ENCODE results near the gene ZMIZ1.
"Not testable (repeated sequence)": the region's sequence is repeated elsewhere in the genome, so short reads cannot be mapped to it uniquely, and the experiment has no call there.

Gene ZMIZ1

DNA sequence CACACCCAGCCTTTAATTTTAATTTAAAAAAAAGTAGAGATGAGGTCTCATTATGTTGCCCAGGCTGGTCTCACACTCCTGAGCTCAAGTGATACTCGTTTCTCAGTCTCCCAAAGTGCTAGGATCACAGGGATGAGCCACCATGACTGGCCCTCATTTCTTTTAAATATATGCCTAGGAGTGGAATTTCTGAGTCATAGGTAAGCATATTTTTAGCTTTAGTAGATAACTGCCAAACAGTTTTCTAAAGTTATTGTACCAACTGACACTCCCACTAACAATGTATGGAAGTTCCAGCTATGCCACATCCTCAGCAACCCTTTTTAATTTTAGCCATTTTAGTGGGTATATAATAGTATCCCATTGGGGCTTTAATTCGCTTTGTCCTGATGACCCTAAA is 264.7 kb downstream of the ZMIZ1 start:
- DNase-seq (ENCODE audit: extremely low read depth, insufficient read length) = no peak
- H3K4me3 ChIP-seq (replicated peaks; ENCODE audit: low read depth, low read length) = no peak overlapping the region
- TF ChIP-seq, protein P1, sequence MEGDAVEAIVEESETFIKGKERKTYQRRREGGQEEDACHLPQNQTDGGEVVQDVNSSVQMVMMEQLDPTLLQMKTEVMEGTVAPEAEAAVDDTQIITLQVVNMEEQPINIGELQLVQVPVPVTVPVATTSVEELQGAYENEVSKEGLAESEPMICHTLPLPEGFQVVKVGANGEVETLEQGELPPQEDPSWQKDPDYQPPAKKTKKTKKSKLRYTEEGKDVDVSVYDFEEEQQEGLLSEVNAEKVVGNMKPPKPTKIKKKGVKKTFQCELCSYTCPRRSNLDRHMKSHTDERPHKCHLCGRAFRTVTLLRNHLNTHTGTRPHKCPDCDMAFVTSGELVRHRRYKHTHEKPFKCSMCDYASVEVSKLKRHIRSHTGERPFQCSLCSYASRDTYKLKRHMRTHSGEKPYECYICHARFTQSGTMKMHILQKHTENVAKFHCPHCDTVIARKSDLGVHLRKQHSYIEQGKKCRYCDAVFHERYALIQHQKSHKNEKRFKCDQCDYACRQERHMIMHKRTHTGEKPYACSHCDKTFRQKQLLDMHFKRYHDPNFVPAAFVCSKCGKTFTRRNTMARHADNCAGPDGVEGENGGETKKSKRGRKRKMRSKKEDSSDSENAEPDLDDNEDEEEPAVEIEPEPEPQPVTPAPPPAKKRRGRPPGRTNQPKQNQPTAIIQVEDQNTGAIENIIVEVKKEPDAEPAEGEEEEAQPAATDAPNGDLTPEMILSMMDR (IDR thresholded peaks at IDR 0.05; ENCODE audit: insufficient read depth, low read length, poor library complexity, severe bottlenecking) = no peak
- H3K27me3 ChIP-seq (replicated peaks; ENCODE audit: control insufficient read depth, insufficient read depth, low read length) = no peaks in the 10 kb centered on the region
- H3K36me3 ChIP-seq (ENCODE audit: control insufficient read depth, insufficient read depth, low read length) = no peaks in the 10 kb centered on the region

DNA sequence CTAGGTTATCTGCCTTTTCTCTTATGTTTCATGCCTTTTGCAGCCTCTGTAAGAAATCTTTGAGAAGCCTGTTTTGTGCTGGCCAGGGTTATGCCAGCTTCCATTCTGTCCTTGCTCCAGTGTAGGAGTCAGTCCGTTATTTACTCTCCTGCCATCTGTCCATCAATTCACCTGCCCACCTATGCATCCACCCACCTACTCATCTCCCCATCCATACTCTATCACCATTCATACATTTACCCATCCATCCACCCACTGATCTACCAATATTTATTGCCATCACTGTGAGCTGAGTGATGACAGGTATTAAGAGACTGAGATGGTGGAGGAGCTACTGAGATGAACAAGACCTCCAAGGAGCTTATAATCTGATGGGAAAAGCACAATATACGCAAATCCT is 265.8 kb downstream of the ZMIZ1 start:
- Histone ChIP-seq H3K27me3 (replicated peaks; ENCODE audit: control insufficient read depth, insufficient read depth, low read length) (no peaks in the 10 kb centered on the region), H3K4me3 (replicated peaks; ENCODE audit: low read depth, low read length) (no peak overlapping the region), H3K36me3 (ENCODE audit: control insufficient read depth, insufficient read depth, low read length) (no peaks in the 10 kb centered on the region)
- DNase-seq (ENCODE audit: extremely low read depth, insufficient read length) = no peak
- TF ChIP-seq, protein P1 (IDR thresholded peaks at IDR 0.05; ENCODE audit: insufficient read depth, low read length, poor library complexity, severe bottlenecking) = no peak

DNA sequence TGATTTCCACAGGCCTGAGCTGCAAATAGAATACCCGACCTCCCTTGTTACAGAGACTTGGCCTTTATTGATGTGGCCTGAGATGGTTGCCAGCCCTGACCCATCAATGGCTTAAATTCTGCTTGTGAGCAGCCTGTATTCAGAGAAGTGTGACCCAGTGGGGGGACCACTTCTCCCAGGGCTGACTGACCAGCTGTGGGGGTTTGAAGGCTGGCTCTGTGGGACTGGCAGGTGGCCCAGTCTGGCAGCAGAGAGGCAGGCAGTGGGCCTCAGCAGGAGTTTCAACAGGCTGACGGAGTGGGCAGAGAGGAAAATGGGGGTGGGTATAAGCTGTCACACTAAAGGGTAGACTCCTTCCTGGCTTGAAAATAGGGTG is 266.3 kb downstream of the ZMIZ1 start:
- H3K36me3 ChIP-seq (ENCODE audit: control insufficient read depth, insufficient read depth, low read length) = no peaks in the 10 kb centered on the region
- TF ChIP-seq, protein P1 (IDR thresholded peaks at IDR 0.05; ENCODE audit: insufficient read depth, low read length, poor library complexity, severe bottlenecking) = no peak
- no peaks in the 10 kb centered on the region for H3K27me3 ChIP-seq (replicated peaks; ENCODE audit: control insufficient read depth, insufficient read depth, low read length)
- no peak for DNase-seq (ENCODE audit: extremely low read depth, insufficient read length)
- H3K4me3 ChIP-seq (replicated peaks; ENCODE audit: low read depth, low read length) = no peak overlapping the region

DNA sequence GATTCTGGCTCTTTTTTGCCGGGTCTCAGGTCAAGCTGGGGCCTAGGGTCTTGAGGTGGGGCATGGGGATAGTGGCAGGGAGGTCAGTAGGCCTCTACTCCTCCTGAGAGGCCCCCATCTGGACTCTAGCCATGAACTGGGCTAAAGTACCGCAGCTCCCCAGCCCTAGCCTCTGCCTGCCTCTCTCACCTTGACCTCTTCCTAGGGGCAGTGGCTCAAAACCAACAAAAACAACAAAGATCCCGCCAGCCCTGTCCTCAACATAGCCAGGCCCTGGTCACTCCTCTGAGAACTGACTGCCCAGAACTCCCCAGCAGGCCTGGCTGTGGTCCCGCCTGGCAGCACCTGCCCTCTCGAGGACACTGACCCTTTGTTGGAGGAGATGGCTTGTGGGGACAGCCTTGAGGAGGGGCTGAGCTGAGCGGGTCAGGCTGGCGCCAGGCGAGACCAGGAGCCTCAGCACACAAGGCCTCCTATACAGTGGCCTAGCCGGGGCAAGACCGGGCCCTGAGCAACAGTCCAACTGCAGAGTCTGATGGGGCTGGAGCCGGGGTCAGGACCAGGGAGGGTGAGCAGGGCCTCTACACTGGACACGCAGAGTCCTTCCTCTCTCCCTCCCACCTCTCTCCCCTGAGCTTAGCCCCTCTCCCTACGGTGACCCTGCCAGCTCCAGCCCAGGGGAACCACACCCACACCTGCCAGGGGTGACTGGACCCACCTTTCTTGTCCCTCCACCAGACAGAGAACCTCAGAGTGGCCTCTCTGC is 266.9 kb downstream of the ZMIZ1 start:
- H3K36me3 ChIP-seq (ENCODE audit: control insufficient read depth, insufficient read depth, low read length) = no peaks in the 10 kb centered on the region
- TF ChIP-seq, protein P1 (IDR thresholded peaks at IDR 0.05; ENCODE audit: insufficient read depth, low read length, poor library complexity, severe bottlenecking) = no peak
- DNase-seq (ENCODE audit: extremely low read depth, insufficient read length) = no peak
- H3K4me3 ChIP-seq (replicated peaks; ENCODE audit: low read depth, low read length) = no peak overlapping the region
- H3K27me3 ChIP-seq (replicated peaks; ENCODE audit: control insufficient read depth, insufficient read depth, low read length) = no peaks in the 10 kb centered on the region

DNA sequence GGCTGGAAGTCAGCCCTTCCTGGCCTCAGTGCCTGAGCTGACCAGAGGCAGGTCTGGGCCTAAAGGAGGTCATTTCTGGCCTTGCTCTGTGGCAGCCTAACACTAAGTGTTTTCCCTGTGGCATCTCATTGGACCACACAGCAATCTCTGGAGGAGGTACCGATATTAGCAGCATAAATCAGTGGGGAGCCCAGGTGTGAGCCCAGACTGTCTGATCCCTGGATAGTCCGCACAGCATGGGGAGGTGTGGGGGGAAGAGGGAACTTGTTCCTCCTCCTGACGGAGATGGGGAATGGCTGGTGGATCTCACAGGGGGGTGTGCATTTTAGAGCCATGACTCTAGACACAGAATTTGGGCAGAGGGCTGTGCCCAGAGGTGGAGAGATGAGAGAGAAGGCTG is 267.5 kb downstream of the ZMIZ1 start:
- TF ChIP-seq, protein P1 (IDR thresholded peaks at IDR 0.05; ENCODE audit: insufficient read depth, low read length, poor library complexity, severe bottlenecking) = no peak
- Histone ChIP-seq H3K36me3 (ENCODE audit: control insufficient read depth, insufficient read depth, low read length) (no peaks in the 10 kb centered on the region), H3K27me3 (replicated peaks; ENCODE audit: control insufficient read depth, insufficient read depth, low read length) (no peaks in the 10 kb centered on the region), H3K4me3 (replicated peaks; ENCODE audit: low read depth, low read length) (no peak overlapping the region)
- no peak for DNase-seq (ENCODE audit: extremely low read depth, insufficient read length)

DNA sequence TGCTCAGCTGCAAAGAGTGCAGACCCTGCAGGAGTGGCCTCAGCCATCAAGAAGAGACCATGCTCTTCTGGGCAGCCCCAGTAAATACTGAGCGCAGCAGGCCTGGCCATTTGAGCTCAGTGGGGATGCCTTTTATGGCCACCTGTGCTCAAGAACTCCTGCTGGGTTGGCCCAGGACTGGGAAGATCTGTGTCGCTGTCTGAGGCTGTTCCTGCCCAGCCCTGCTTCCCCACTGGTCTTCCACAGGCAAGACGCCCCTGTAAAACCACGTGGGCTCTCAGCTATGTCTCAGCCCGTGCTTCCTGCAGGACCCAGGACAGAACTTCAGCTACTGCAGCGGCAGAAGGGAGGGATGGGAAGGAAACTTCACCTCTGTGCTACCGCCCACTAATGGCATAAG is 268.0 kb downstream of the ZMIZ1 start:
- TF ChIP-seq, protein P1 (IDR thresholded peaks at IDR 0.05; ENCODE audit: insufficient read depth, low read length, poor library complexity, severe bottlenecking) = no peak
- Histone ChIP-seq H3K4me3 (replicated peaks; ENCODE audit: low read depth, low read length) (no peak overlapping the region), H3K36me3 (ENCODE audit: control insufficient read depth, insufficient read depth, low read length) (no peaks in the 10 kb centered on the region), H3K27me3 (replicated peaks; ENCODE audit: control insufficient read depth, insufficient read depth, low read length) (no peaks in the 10 kb centered on the region)
- no peak for DNase-seq (ENCODE audit: extremely low read depth, insufficient read length)

DNA sequence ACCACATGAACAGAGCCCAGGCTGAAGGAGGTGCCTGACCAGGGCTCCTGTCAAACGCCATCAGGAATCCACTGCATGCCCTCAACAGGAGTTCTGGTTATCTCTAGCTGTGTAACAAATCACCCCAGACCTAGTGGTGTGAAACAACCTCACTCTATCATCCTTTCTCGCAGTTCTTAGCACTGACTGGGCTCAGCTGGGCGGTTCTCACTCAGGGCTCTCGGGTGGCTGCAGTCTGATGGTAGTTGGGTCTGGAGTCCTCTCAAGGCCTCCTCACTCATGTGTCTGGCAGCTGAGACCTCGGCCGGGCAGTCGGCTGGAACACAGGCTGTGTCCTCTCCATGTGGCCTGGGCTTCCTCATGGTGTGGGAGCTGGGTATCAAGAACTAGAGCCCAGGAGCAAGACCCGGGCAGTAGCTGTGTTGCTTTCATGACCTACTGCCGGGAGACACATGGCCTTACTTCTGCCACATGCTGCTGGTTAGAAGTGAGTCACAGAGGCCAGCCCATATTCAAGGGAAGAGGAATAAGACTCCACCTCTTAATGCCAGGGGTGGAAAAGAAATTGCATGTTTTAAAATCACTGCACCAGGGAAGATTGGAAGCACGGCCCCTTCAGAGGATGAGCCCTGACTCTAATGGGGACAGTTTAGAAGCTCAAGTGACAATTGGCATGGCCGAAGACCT is 269.2 kb downstream of the ZMIZ1 start:
- H3K27me3 ChIP-seq (replicated peaks; ENCODE audit: control insufficient read depth, insufficient read depth, low read length); H3K36me3 ChIP-seq (ENCODE audit: control insufficient read depth, insufficient read depth, low read length); H3K4me3 ChIP-seq (replicated peaks; ENCODE audit: low read depth, low read length); DNase-seq (ENCODE audit: extremely low read depth, insufficient read length): not testable (repeated sequence)
